ENCODE measurements around the gene RASGRF2.

The RASGRF2 gene

DNA sequence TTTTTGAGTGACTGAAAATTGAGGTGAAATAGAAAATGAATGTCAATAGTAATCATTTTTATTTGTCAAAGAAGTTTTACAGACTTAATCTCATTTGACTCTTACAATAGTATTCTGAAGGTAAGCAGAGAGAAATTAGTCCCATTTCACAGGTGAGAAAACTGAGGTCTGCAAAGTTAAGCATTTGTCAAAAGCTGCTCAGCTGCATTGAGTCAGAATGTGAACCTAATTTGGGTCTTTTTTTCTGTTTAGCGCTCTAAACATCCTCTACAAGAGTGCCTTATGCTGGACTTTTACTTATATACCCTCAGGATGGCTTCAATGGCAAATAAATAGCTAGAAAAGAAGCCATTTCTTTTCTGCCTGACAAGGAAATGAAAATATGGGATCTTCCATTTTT, 135.7 kb downstream of the RASGRF2 start:
- no peak for DNase-seq (ENCODE audit: low read depth in 2 of 2)
- TF ChIP-seq, protein P1, sequence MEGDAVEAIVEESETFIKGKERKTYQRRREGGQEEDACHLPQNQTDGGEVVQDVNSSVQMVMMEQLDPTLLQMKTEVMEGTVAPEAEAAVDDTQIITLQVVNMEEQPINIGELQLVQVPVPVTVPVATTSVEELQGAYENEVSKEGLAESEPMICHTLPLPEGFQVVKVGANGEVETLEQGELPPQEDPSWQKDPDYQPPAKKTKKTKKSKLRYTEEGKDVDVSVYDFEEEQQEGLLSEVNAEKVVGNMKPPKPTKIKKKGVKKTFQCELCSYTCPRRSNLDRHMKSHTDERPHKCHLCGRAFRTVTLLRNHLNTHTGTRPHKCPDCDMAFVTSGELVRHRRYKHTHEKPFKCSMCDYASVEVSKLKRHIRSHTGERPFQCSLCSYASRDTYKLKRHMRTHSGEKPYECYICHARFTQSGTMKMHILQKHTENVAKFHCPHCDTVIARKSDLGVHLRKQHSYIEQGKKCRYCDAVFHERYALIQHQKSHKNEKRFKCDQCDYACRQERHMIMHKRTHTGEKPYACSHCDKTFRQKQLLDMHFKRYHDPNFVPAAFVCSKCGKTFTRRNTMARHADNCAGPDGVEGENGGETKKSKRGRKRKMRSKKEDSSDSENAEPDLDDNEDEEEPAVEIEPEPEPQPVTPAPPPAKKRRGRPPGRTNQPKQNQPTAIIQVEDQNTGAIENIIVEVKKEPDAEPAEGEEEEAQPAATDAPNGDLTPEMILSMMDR (IDR thresholded peaks at IDR 0.05; ENCODE audit: low read depth, low read length): no peak
- no peak overlapping the region for H3K4me3 ChIP-seq (replicated peaks in 1 of 2; ENCODE audit: low read depth in 2 of 2, low read length in 2 of 2)

DNA sequence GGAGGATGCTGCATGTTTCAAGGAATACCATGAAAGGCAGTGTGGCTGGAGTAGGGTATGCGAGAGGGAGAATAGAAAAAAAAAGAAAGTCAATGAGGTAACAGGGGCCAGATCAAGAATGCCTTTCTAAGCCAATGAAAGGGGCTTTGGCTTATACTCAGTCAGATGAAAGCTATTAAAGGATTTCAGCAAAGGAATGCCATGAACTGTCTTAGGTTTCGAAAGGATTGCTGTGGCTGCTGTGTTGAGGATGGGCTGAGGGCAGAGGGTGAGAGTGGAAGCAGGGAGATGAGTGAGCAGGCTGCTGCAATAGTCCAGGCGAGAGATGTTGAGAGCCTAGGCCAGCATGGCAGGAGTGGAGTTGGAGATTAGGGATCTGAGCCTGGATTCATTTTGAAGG, 137.6 kb downstream of the RASGRF2 start:
- TF ChIP-seq, protein P1 (IDR thresholded peaks at IDR 0.05; ENCODE audit: low read depth, low read length): no peak
- DNase-seq (ENCODE audit: low read depth in 2 of 2): no peak
- no peak overlapping the region for H3K4me3 ChIP-seq (replicated peaks in 1 of 2; ENCODE audit: low read depth in 2 of 2, low read length in 2 of 2)

DNA sequence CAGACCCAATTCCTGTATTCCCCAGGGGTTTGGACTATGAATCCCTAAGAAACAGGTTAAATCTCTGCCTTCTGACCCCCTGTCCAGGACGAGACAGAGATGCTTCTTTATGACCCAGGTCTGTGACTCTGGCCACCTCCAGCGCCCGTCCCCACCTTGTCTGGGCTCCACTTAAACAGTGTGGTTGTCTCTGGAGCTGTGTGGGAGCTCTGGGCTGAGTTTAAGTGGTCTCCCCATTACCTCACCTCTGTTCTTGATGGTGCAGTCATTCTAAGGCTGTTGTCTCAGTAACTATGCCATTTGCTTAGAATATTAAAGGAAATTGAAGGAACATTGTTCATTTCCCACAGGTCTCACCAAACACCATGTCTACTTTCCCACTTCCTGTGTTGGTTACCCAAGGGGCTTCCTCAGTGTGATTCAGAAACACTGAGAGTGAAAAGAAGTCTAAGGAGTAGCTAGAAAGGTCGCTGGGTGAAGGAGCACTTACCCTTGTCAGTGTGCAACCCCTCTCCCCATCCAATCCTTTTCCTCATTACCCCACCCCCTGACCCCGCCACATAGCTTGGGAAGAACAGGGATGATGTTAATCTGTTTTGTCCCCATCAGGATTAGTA, 145.2 kb downstream of the RASGRF2 start:
- DNase-seq (ENCODE audit: low read depth in 2 of 2): peak in 1 of 2 donors; percentile 10
- TF ChIP-seq, protein P1 (IDR thresholded peaks at IDR 0.05; ENCODE audit: low read depth, low read length): no peak
- no peak overlapping the region for H3K4me3 ChIP-seq (replicated peaks in 1 of 2; ENCODE audit: low read depth in 2 of 2, low read length in 2 of 2)

DNA sequence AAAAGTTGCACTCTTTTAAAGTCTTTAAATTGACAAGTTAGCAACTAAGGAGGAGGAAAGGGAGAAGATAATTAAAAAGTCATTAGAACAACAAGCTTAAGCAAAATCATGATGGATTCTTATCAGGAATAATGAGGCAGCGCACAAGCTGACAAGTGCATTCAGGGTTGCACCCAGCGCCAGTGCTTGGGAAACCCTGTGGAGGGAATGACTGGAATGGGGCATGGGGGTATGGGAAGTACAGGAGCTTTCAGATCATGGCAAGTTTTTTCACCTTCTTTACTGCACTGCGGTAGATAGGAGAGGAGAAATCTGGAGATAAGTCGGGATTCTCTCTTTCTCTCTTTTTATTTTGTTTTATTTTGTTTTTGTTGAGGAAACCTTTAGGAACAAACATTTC, 155.1 kb downstream of the RASGRF2 start:
- no peak overlapping the region for H3K4me3 ChIP-seq (replicated peaks in 1 of 2; ENCODE audit: low read depth in 2 of 2, low read length in 2 of 2)
- TF ChIP-seq, protein P1 (IDR thresholded peaks at IDR 0.05; ENCODE audit: low read depth, low read length): no peak
- DNase-seq (ENCODE audit: low read depth in 2 of 2): no peak

DNA sequence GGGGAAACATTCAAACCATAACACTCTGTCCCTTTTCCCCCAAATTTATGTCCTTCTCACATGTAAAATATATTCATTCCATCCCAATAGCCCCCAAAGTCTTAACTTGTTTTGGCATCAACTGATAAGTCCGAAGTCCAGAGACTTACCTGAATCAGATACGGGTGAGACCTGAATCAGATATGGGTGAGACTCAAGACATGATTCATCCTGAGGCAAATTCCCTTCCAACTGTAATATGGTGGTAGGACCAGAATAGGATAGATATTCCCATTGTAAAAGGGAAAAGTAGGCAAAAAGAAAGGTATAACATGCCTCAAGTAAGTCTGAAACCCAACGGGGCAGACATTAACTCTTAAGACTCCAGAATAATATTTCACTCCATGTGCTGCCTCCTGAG, 157.4 kb downstream of the RASGRF2 start:
- no peak for DNase-seq (ENCODE audit: low read depth in 2 of 2)
- H3K4me3 ChIP-seq (replicated peaks in 1 of 2; ENCODE audit: low read depth in 2 of 2, low read length in 2 of 2): no peak overlapping the region
- TF ChIP-seq, protein P1 (IDR thresholded peaks at IDR 0.05; ENCODE audit: low read depth, low read length): no peak

DNA sequence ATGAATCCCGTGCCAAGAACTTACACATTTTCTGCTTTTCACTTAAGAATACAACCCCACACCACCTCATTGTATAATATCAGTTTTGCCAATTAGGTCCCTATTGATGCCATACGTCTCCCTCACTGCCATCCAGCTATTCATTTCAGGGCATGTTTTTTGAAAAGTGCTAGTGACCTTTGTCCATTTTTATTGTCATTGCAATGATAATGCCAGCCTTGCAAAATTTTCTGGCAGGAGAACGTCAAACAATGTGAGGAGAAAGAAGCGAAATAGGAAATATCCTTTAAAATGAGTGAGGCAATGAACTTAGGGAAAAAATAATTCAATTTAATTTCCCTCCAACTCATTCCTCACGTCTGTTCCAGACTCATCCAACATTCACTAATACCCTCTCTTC, 161.1 kb downstream of the RASGRF2 start:
- H3K4me3 ChIP-seq (replicated peaks in 1 of 2; ENCODE audit: low read depth in 2 of 2, low read length in 2 of 2): no peak overlapping the region
- TF ChIP-seq, protein P1 (IDR thresholded peaks at IDR 0.05; ENCODE audit: low read depth, low read length): no peak
- no peak for DNase-seq (ENCODE audit: low read depth in 2 of 2)

All from cardiac fibroblast (primary cell).